PC-3 (cell line): ENCODE data around the gene MACROD2. TPM values are rescaled to one million over a fixed set of nuclear protein-coding genes. Genes with fewer than 3 reads are reported as not detected.
"Not testable (repeated sequence)": the region's sequence is repeated elsewhere in the genome, so short reads cannot be mapped to it uniquely, and the experiment has no call there.

ENCODE experiments used
- ATAC-seq: fragments of 200-7000 bp; cut with Tn5 transposase; 2 replicates; pipeline ENCODE4 v1.9.1; 2020; ENCODE audit warnings: mild to moderate bottlenecking, moderate library complexity
- BruUV-seq: library from RNA; stranded (reverse); fragments of 400-500 nt; replicated peaks from 2 replicates; lab custom pipeline; 2021; lab: Mats Ljungman, UMichigan
- CTCF ChIA-PET: fragments of 300-600 bp; sonication (Branson Sonifier 250); formaldehyde crosslinking; loops from one replicate; lab custom pipeline; 2022; ENCODE audit warnings: antibody characterized with exemption; lab: Charles Lee
- POLR2A ChIA-PET: fragments of 300-600 bp; sonication (Branson Sonifier 250); formaldehyde crosslinking; loops from one replicate; lab custom pipeline; 2022; ENCODE audit warnings: antibody characterized with exemption; ENCODE audit not compliant: unreplicated experiment; lab: Charles Lee
- DNase-seq: peaks from one replicate; pipeline ENCODE4 v3.0.0-alpha.2; 2015
- H2AFZ ChIP-seq: fragments of 300-600 bp; sonication (generic); 2 replicates; pipeline ENCODE4 v1.6.0; 2016; ENCODE audit warnings: antibody characterized with exemption, low read length
- H3F3A ChIP-seq: fragments of 300-600 bp; sonication (generic); one replicate; pipeline ENCODE4 v1.6.0; 2017; ENCODE audit warnings: antibody characterized with exemption, low read length, control low read depth, mild to moderate bottlenecking; ENCODE audit not compliant: unreplicated experiment
- H3K27ac ChIP-seq: fragments of 300-600 bp; sonication (generic); 2 replicates; pipeline ENCODE4 v1.5.1; 2016; ENCODE audit warnings: mild to moderate bottlenecking, low read length
- H3K27me3 ChIP-seq: fragments of 300-600 bp; sonication (generic); 2 replicates; pipeline ENCODE4 v1.6.1; 2016; ENCODE audit warnings: low read length, mixed read lengths
- H3K36me3 ChIP-seq: fragments of 300-600 bp; sonication (generic); 2 replicates; pipeline ENCODE4 v1.6.1; 2016; ENCODE audit warnings: low read depth, mixed run types, low read length, mixed read lengths
- H3K4me1 ChIP-seq: fragments of 300-600 bp; sonication (generic); 2 replicates; pipeline ENCODE4 v1.5.1; 2016; ENCODE audit warnings: low read length; ENCODE audit not compliant: insufficient read depth
- H3K4me2 ChIP-seq: fragments of 300-600 bp; sonication (generic); 2 replicates; pipeline ENCODE4 v1.6.0; 2016; ENCODE audit warnings: low read length
- H3K4me3 ChIP-seq: fragments of 300-600 bp; sonication (generic); 2 replicates; pipeline ENCODE4 v1.5.1; 2016; ENCODE audit warnings: mild to moderate bottlenecking, low read length, mixed read lengths
- H3K79me2 ChIP-seq: fragments of 300-600 bp; sonication (generic); 2 replicates; pipeline ENCODE4 v1.6.1; 2017; ENCODE audit warnings: low read length, mixed read lengths
- H3K9ac ChIP-seq: fragments of 300-600 bp; sonication (generic); 2 replicates; pipeline ENCODE4 v1.6.0; 2016; ENCODE audit warnings: mild to moderate bottlenecking, low read length
- H3K9me2 ChIP-seq: fragments of 300-600 bp; sonication (generic); replicated peaks from 2 replicates; pipeline ENCODE4 v1.6.1; 2016; ENCODE audit warnings: mixed run types, low read length, mixed read lengths
- H3K9me3 ChIP-seq: fragments of 300-600 bp; sonication (generic); 2 replicates; pipeline ENCODE4 v1.6.1; 2016; ENCODE audit warnings: low read length, mixed read lengths
- H4K20me1 ChIP-seq: fragments of 300-600 bp; sonication (generic); 2 replicates; pipeline ENCODE4 v1.6.1; 2016; ENCODE audit warnings: low read length, mixed read lengths
- EZH2 ChIP-seq: fragments of 300-600 bp; sonication (generic); IDR thresholded peaks from one replicate; pipeline ENCODE4 v1.6.1; 2017; ENCODE audit warnings: antibody characterized with exemption, mild to moderate bottlenecking, low read length; ENCODE audit not compliant: unreplicated experiment
- EZH2phosphoT487 ChIP-seq: fragments of 300-600 bp; sonication (generic); IDR thresholded peaks from 2 replicates; pipeline ENCODE4 v1.6.1; 2018; ENCODE audit warnings: mild to moderate bottlenecking, antibody characterized with exemption, low read length, borderline replicate concordance
- intact Hi-C: fragments of 100-400 bp; cut with micrococcal nuclease; formaldehyde crosslinking; loops from 2 replicates; pipeline ENCODE4 v1.9.0; 2023
- total RNA-seq: library from RNA; depleted of rRNA; stranded (reverse); fragments of >200 nt; gene quantifications from 2 replicates; pipeline ENCODE4 v1.2.3, GENCODE V29; 2014
- TF ChIP-seq, protein P1 (sequence below): fragments of 300-600 bp; sonication (generic); conservative IDR thresholded peaks from 2 replicates; pipeline ENCODE4 v1.5.1; 2017; ENCODE audit warnings: antibody characterized with exemption, low read depth, mild to moderate bottlenecking, low read length

MACROD2 gene
- total RNA-seq, 1 experiment from 2014 or later, result 3.1 TPM

DNA sequence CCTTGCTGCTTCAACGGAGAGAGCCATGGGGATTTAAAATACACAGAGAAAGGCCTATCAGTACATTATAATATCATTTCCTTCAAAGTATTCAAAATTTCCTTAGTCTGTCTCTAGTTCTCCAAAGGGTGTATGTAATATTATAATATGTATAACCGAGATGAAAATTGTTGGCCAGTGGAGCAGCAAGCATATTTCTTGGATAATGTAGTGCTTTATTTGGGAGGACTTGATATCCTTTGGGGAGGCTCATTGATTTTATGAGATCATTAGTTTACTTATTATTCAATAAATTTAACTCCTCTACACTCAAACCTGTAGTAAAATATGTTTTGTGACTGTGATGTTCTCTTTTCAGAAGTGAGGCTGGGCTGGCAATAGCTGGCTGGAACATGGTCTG is 1145.0 kb downstream of the MACROD2 start:
- intact Hi-C loops, result no loop called here
- Histone ChIP-seq H3F3A (no peaks in the 10 kb centered on the region), H3K9ac (no peak overlapping the region), H3K79me2 (no peaks in the 10 kb centered on the region), H2AFZ (no peak overlapping the region), H3K36me3 (no peaks in the 10 kb centered on the region), H3K4me1 (no peaks in the 10 kb centered on the region), H3K4me2 (no peak overlapping the region), H3K27ac (no peak overlapping the region), H3K27me3 (no peaks in the 10 kb centered on the region), H3K9me3 (no peaks in the 10 kb centered on the region), H4K20me1 (no peaks in the 10 kb centered on the region), H3K4me3 (no peak overlapping the region), H3K9me2 (no peaks in the 10 kb centered on the region)
- ATAC-seq (no peak), DNase-seq (no peak)
- ChIA-PET POLR2A (no interaction called here), CTCF (no interaction called here)
- BruUV-seq, result no TSS peak
- TF ChIP-seq EZH2phosphoT487 (no peak), EZH2 (no peak)
- TF ChIP-seq, protein P1, sequence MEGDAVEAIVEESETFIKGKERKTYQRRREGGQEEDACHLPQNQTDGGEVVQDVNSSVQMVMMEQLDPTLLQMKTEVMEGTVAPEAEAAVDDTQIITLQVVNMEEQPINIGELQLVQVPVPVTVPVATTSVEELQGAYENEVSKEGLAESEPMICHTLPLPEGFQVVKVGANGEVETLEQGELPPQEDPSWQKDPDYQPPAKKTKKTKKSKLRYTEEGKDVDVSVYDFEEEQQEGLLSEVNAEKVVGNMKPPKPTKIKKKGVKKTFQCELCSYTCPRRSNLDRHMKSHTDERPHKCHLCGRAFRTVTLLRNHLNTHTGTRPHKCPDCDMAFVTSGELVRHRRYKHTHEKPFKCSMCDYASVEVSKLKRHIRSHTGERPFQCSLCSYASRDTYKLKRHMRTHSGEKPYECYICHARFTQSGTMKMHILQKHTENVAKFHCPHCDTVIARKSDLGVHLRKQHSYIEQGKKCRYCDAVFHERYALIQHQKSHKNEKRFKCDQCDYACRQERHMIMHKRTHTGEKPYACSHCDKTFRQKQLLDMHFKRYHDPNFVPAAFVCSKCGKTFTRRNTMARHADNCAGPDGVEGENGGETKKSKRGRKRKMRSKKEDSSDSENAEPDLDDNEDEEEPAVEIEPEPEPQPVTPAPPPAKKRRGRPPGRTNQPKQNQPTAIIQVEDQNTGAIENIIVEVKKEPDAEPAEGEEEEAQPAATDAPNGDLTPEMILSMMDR, result no peak

DNA sequence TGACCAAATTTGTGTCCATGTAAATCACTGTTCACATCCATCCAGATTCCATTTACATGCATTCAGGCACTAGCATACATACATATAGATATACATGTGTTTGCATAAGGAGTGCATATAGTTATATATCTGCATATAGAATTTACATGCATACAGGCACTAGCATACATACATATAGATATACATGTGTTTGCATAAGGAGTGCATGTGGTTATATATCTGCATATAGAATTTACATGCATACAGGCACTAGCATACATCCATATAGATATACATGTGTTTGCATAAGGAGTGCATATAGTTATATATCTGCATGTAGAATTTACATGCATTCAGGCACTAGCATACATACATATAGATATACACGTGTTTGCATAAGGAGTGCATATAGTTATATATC is 1145.6 kb downstream of the MACROD2 start:
- H3K4me3 ChIP-seq, H3K4me2 ChIP-seq, H3K36me3 ChIP-seq, H3K4me1 ChIP-seq, intact Hi-C loops, H4K20me1 ChIP-seq, BruUV-seq, H3F3A ChIP-seq, ATAC-seq, H3K27me3 ChIP-seq, DNase-seq, H3K9ac ChIP-seq, H3K9me3 ChIP-seq, H3K9me2 ChIP-seq, H3K27ac ChIP-seq, CTCF ChIA-PET, H3K79me2 ChIP-seq, POLR2A ChIA-PET, H2AFZ ChIP-seq: not testable (repeated sequence)

DNA sequence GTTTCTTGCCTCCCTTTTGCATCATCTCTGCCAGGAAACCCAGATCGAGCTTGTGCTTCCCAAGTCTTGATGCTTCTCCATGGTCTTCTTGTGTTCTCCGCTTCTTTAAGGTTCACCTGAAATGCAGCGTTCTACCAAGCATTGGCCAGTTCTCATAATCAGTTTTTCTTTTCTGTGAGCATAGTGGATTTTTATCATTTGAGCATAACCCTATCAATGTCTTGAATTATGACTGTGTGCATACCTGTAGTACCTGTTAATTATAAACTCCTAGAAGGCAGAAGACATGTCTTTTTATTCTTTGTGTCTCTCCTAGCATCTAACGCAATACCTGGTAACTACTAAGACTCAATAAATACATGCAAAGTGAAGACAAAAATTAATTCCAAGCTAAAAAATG is 1146.5 kb downstream of the MACROD2 start:
- POLR2A ChIA-PET, result no interaction called here
- no peaks in the 10 kb centered on the region for H3K4me1 ChIP-seq
- intact Hi-C loops, result no loop called here
- no peak overlapping the region for H3K4me3 ChIP-seq
- no peaks in the 10 kb centered on the region for H3K79me2 ChIP-seq
- no peak for DNase-seq
- no TSS peak for BruUV-seq
- no peaks in the 10 kb centered on the region for H3K27me3 ChIP-seq
- no peak overlapping the region for H3K27ac ChIP-seq
- H3K4me2 ChIP-seq, result no peak overlapping the region
- CTCF ChIA-PET, result no interaction called here
- TF ChIP-seq EZH2phosphoT487, result no peak
- TF ChIP-seq, protein P1, result no peak
- no peak for ATAC-seq
- no peaks in the 10 kb centered on the region for H3F3A ChIP-seq
- no peaks in the 10 kb centered on the region for H3K36me3 ChIP-seq
- no peak overlapping the region for H2AFZ ChIP-seq
- no peak overlapping the region for H3K9ac ChIP-seq
- H3K9me2 ChIP-seq, result no peaks in the 10 kb centered on the region
- H4K20me1 ChIP-seq, result no peaks in the 10 kb centered on the region
- H3K9me3 ChIP-seq, result no peaks in the 10 kb centered on the region
